ENCODE measurements around the gene TGFB1I1.

TGFB1I1 gene

GRCh38 chr16:31455601-31456314, 16.2 kb upstream of the TGFB1I1 start:
- Histone ChIP-seq H3K23ac (ENCODE audit: low read depth, low read length, poor library complexity) (peak overlapping the region; percentile 19), H2BK15ac (ENCODE audit: low read length) (no peak overlapping the region), H3K27me3 (ENCODE audit: control insufficient read depth in 3 of 3, insufficient read depth in 3 of 3, low read depth in 1 of 3, low read length in 3 of 3) (no peaks in the 10 kb centered on the region), H2BK12ac (ENCODE audit: low read length) (no peak overlapping the region), H2BK5ac (ENCODE audit: low read length) (no peak overlapping the region), H2AK5ac (ENCODE audit: low read depth, low read length) (peak overlapping the region; percentile 57), H3K9ac (ENCODE audit: low read depth, low read length, poor library complexity) (no peak overlapping the region), H2BK120ac (ENCODE audit: low read depth, low read length) (no peak overlapping the region), H3K4me2 (ENCODE audit: insufficient read depth, low read length, poor library complexity, severe bottlenecking) (no peak overlapping the region), H3K79me1 (ENCODE audit: low read depth, low read length) (peaks cover 12% of the 10 kb centered on the region), H3K36me3 (replicated peaks in 1 of 2; ENCODE audit: control insufficient read depth in 2 of 2, insufficient read depth in 2 of 2, low read length in 2 of 2) (peaks cover 6 to 28% of the 10 kb centered on the region in 2 donors), H2AFZ (ENCODE audit: low read length) (no peak overlapping the region), H3K18ac (ENCODE audit: low read length) (no peak overlapping the region), H4K91ac (ENCODE audit: low read depth, low read length, poor library complexity) (no peak overlapping the region), H3K9me3 (replicated peaks in 1 of 2; ENCODE audit: control insufficient read depth in 2 of 2, insufficient read depth in 1 of 2, low read depth in 1 of 2, low read length in 2 of 2) (no peaks in the 10 kb centered on the region), H3K4me3 (ENCODE audit: low read length in 2 of 2) (no peak overlapping the region), H3K14ac (ENCODE audit: low read length) (no peak overlapping the region), H3K27ac (replicated peaks; ENCODE audit: low read length) (no peak overlapping the region), H3K4ac (ENCODE audit: low read length) (no peak overlapping the region), H4K8ac (ENCODE audit: low read depth, low read length) (no peak overlapping the region), H3K4me1 (ENCODE audit: control insufficient read depth in 2 of 2, insufficient read depth in 1 of 2, low read depth in 1 of 2, low read length in 2 of 2) (peaks cover 19 to 26% of the 10 kb centered on the region in 2 donors)
- WGBS, 2 donors (ENCODE audit: extremely low coverage in 2 of 2, insufficient read length in 2 of 2, insufficient replicate concordance in 1 of 2): no CpG with 5 or more reads among the region's 17 CpGs
- no peak for DNase-seq (ENCODE audit: low spot score)

DNA sequence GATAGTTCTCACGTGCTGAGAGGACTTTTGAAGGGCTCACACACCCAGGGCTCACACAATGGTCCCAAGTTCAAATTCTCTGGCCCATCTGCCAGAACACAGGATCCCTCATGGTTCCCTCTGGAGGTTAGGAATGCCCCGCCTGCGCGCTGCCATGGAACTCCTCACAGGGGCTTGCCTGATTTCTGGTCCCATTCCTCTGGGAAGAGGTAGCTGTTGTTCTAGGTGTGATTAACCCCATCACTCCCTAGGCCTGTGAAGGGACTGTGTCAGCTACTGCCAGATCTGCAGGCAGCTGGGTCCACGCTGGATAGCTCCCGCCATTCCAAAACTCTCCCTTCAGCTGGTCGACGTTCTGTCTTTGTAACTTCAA, 15.0 kb upstream of the TGFB1I1 start:
- Histone ChIP-seq H3K36me3 (replicated peaks in 1 of 2; ENCODE audit: control insufficient read depth in 2 of 2, insufficient read depth in 2 of 2, low read length in 2 of 2) (peaks cover 8 to 31% of the 10 kb centered on the region in 2 donors), H3K4me1 (ENCODE audit: control insufficient read depth in 2 of 2, insufficient read depth in 1 of 2, low read depth in 1 of 2, low read length in 2 of 2) (peaks cover 17 to 21% of the 10 kb centered on the region in 2 donors), H2AFZ (ENCODE audit: low read length) (no peak overlapping the region), H3K4me3 (ENCODE audit: low read length in 2 of 2) (no peak overlapping the region), H3K9me3 (replicated peaks in 1 of 2; ENCODE audit: control insufficient read depth in 2 of 2, insufficient read depth in 1 of 2, low read depth in 1 of 2, low read length in 2 of 2) (no peaks in the 10 kb centered on the region), H3K18ac (ENCODE audit: low read length) (no peak overlapping the region), H3K9ac (ENCODE audit: low read depth, low read length, poor library complexity) (no peak overlapping the region), H3K4ac (ENCODE audit: low read length) (no peak overlapping the region), H3K27ac (replicated peaks; ENCODE audit: low read length) (no peak overlapping the region), H3K4me2 (ENCODE audit: insufficient read depth, low read length, poor library complexity, severe bottlenecking) (no peak overlapping the region), H2BK5ac (ENCODE audit: low read length) (no peak overlapping the region), H3K14ac (ENCODE audit: low read length) (no peak overlapping the region), H2BK15ac (ENCODE audit: low read length) (no peak overlapping the region), H4K8ac (ENCODE audit: low read depth, low read length) (no peak overlapping the region), H4K91ac (ENCODE audit: low read depth, low read length, poor library complexity) (no peak overlapping the region), H2AK5ac (ENCODE audit: low read depth, low read length) (no peak overlapping the region), H3K23ac (ENCODE audit: low read depth, low read length, poor library complexity) (no peak overlapping the region), H3K27me3 (ENCODE audit: control insufficient read depth in 3 of 3, insufficient read depth in 3 of 3, low read depth in 1 of 3, low read length in 3 of 3) (no peaks in the 10 kb centered on the region), H2BK120ac (ENCODE audit: low read depth, low read length) (no peak overlapping the region), H3K79me1 (ENCODE audit: low read depth, low read length) (peaks cover 12% of the 10 kb centered on the region), H2BK12ac (ENCODE audit: low read length) (no peak overlapping the region)
- WGBS, 2 donors (ENCODE audit: extremely low coverage in 2 of 2, insufficient read length in 2 of 2, insufficient replicate concordance in 1 of 2): no CpG with 5 or more reads among the region's 8 CpGs
- no peak for DNase-seq (ENCODE audit: low spot score)

DNA sequence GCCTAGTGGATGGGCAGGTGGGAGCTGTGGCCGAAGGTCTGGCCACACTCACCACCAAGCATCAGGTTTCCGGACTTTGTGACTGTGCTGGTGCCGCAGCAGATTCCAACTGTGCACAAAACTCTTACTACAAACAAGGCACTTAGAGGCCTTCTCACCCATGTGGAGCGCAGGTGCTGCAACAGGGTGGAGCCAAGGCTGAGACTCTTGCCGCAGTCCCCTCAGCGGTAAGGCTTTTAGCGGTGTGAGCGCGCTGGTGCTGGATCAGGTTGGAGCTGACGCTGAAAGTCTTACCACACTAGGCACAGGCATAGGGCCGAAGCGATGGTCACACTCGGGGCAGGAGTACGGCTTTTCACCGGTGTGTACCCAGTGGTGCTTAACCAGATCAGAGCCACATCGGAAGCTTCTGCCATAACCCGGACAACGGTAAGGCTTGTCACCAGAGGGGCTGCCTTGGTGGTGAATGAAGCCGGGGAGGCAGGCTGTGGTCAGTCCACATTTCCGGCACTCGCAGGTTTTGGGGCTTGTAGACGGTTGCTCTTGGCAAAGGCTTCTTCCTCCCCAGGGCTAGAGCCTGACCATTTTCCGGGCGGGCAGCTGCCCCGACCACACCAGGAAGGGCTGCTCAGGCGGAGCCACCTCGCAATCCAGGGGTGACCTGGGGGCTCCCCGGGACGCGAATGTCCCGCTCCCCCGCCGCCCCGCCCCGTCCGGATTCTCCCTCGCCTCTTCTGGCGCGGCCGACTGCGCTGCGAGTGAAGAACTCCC, 13.7 kb upstream of the TGFB1I1 start:
- Histone ChIP-seq H3K4ac (ENCODE audit: low read length) (no peak overlapping the region), H2BK120ac (ENCODE audit: low read depth, low read length) (no peak overlapping the region), H2AFZ (ENCODE audit: low read length) (peak overlapping the region; percentile 93), H2BK15ac (ENCODE audit: low read length) (peak overlapping the region; percentile 25), H3K9me3 (replicated peaks in 1 of 2; ENCODE audit: control insufficient read depth in 2 of 2, insufficient read depth in 1 of 2, low read depth in 1 of 2, low read length in 2 of 2) (no peaks in the 10 kb centered on the region), H3K79me1 (ENCODE audit: low read depth, low read length) (peaks cover 14% of the 10 kb centered on the region), H3K27ac (replicated peaks; ENCODE audit: low read length) (peak overlapping the region; percentile 93), H4K91ac (ENCODE audit: low read depth, low read length, poor library complexity) (no peak overlapping the region), H4K8ac (ENCODE audit: low read depth, low read length) (peak overlapping the region; percentile 7), H3K9ac (ENCODE audit: low read depth, low read length, poor library complexity) (peak overlapping the region; percentile 94), H2BK5ac (ENCODE audit: low read length) (peak overlapping the region; percentile 100), H3K23ac (ENCODE audit: low read depth, low read length, poor library complexity) (peak overlapping the region; percentile 99), H3K14ac (ENCODE audit: low read length) (peak overlapping the region; percentile 49), H2BK12ac (ENCODE audit: low read length) (peak overlapping the region; percentile 30), H3K4me3 (ENCODE audit: low read length in 2 of 2) (peak overlapping the region; percentile 79 to 90), H3K4me1 (ENCODE audit: control insufficient read depth in 2 of 2, insufficient read depth in 1 of 2, low read depth in 1 of 2, low read length in 2 of 2) (peaks cover 15 to 19% of the 10 kb centered on the region in 2 donors), H3K36me3 (replicated peaks in 1 of 2; ENCODE audit: control insufficient read depth in 2 of 2, insufficient read depth in 2 of 2, low read length in 2 of 2) (peaks cover 11 to 42% of the 10 kb centered on the region in 2 donors), H2AK5ac (ENCODE audit: low read depth, low read length) (peak overlapping the region; percentile 40), H3K4me2 (ENCODE audit: insufficient read depth, low read length, poor library complexity, severe bottlenecking) (peak overlapping the region; percentile 85), H3K18ac (ENCODE audit: low read length) (peak overlapping the region; percentile 93), H3K27me3 (ENCODE audit: control insufficient read depth in 3 of 3, insufficient read depth in 3 of 3, low read depth in 1 of 3, low read length in 3 of 3) (no peaks in the 10 kb centered on the region)
- no peak for DNase-seq (ENCODE audit: low spot score)
- WGBS, 2 donors (ENCODE audit: extremely low coverage in 2 of 2, insufficient read length in 2 of 2, insufficient replicate concordance in 1 of 2): no CpG with 5 or more reads among the region's 42 CpGs

Measured in neuronal stem cell (in vitro differentiated cells).